ENCODE measurements around the gene RBMS3. TPM values are rescaled to one million over a fixed set of nuclear protein-coding genes. Genes with fewer than 3 reads are reported as not detected.
A peak's percentile ranks its signal among the peaks of the same experiment; 100 is the strongest.

The RBMS3 gene
- total RNA-seq, 1 experiment from 2014 or later: 11.0 TPM

GRCh38 chr3:29936766-29937165 lies 655.9 kb downstream of the RBMS3 start:
- no peak for DNase-seq (ENCODE audit: low read depth)

GRCh38 chr3:29937185-29937584 lies 656.3 kb downstream of the RBMS3 start:
- DNase-seq (ENCODE audit: low read depth): peak; percentile 3

GRCh38 chr3:29940759-29941323 lies 660.0 kb downstream of the RBMS3 start:
- DNase-seq (ENCODE audit: low read depth): no peak

GRCh38 chr3:29942297-29942696 lies 661.4 kb downstream of the RBMS3 start:
- no peak for DNase-seq (ENCODE audit: low read depth)

- no peak for DNase-seq (ENCODE audit: low read depth)
Measured at GRCh38 chr3:29949131-29949530, 668.3 kb downstream of the RBMS3 start.

GRCh38 chr3:29949940-29950616 lies 669.2 kb downstream of the RBMS3 start:
- peak; percentile 2 for DNase-seq (ENCODE audit: low read depth)

- no peak for DNase-seq (ENCODE audit: low read depth)
Measured at GRCh38 chr3:29952431-29952830, 671.6 kb downstream of the RBMS3 start.

- no peak for DNase-seq (ENCODE audit: low read depth)
Measured at GRCh38 chr3:29955413-29955812, 674.5 kb downstream of the RBMS3 start.

GRCh38 chr3:29958816-29959215 lies 677.9 kb downstream of the RBMS3 start:
- DNase-seq (ENCODE audit: low read depth): no peak

GRCh38 chr3:29971895-29972294 lies 691.0 kb downstream of the RBMS3 start:
- DNase-seq (ENCODE audit: low read depth): no peak

GRCh38 chr3:29972320-29972993 lies 691.6 kb downstream of the RBMS3 start:
- DNase-seq (ENCODE audit: low read depth): no peak

GRCh38 chr3:29973763-29974162 lies 692.9 kb downstream of the RBMS3 start:
- DNase-seq (ENCODE audit: low read depth): no peak

- DNase-seq (ENCODE audit: low read depth): no peak
Measured at GRCh38 chr3:29976871-29977270, 696.0 kb downstream of the RBMS3 start.

- DNase-seq (ENCODE audit: low read depth): no peak
Measured at GRCh38 chr3:29977360-29977759, 696.5 kb downstream of the RBMS3 start.

GRCh38 chr3:29978036-29978435 lies 697.2 kb downstream of the RBMS3 start:
- no peak for DNase-seq (ENCODE audit: low read depth)

GRCh38 chr3:29991198-29991597 lies 710.3 kb downstream of the RBMS3 start:
- DNase-seq (ENCODE audit: low read depth): no peak

GRCh38 chr3:30002797-30003196 lies 721.9 kb downstream of the RBMS3 start:
- DNase-seq (ENCODE audit: low read depth): no peak

- no peak for DNase-seq (ENCODE audit: low read depth)
Measured at GRCh38 chr3:30003741-30004140, 722.9 kb downstream of the RBMS3 start.

GRCh38 chr3:30004481-30004880 lies 723.6 kb downstream of the RBMS3 start:
- no peak for DNase-seq (ENCODE audit: low read depth)

- DNase-seq (ENCODE audit: low read depth): no peak
Measured at GRCh38 chr3:30006111-30006510, 725.2 kb downstream of the RBMS3 start.

- DNase-seq (ENCODE audit: low read depth): no peak
Measured at GRCh38 chr3:30007668-30008067, 726.8 kb downstream of the RBMS3 start.

- no peak for DNase-seq (ENCODE audit: low read depth)
Measured at GRCh38 chr3:30011237-30011803, 730.4 kb downstream of the RBMS3 start.
